Neuronal stem cell (in vitro differentiated cells): Measurements from ENCODE around the gene LPAR6.

Experiments
- DNase-seq: peaks from one replicate; pipeline ENCODE4 v3.0.0-alpha.2; 2013; ENCODE audit warnings: low spot score
- H2AFZ ChIP-seq: one replicate; pipeline ENCODE4 v1.6.1; 2013; ENCODE audit warnings: mild to moderate bottlenecking, low read length, inconsistent platforms
- H2AK5ac ChIP-seq: 2 replicates; pipeline ENCODE4 v1.6.1; 2013; ENCODE audit warnings: low read depth, mild to moderate bottlenecking, inconsistent platforms, low read length, moderate library complexity, mixed read lengths
- H2BK120ac ChIP-seq: 2 replicates; pipeline ENCODE4 v1.6.1; 2013; ENCODE audit warnings: low read depth, mild to moderate bottlenecking, inconsistent platforms, low read length, moderate library complexity, mixed read lengths
- H2BK12ac ChIP-seq: one replicate; pipeline ENCODE4 v1.6.1; 2013; ENCODE audit warnings: low read length, inconsistent platforms
- H2BK15ac ChIP-seq: 2 replicates; pipeline ENCODE4 v1.6.1; 2013; ENCODE audit warnings: mild to moderate bottlenecking, low read length, inconsistent platforms, mixed read lengths
- H2BK5ac ChIP-seq: one replicate; pipeline ENCODE4 v1.6.1; 2013; ENCODE audit warnings: inconsistent platforms, mild to moderate bottlenecking, low read length, moderate library complexity
- H3K14ac ChIP-seq: one replicate; pipeline ENCODE4 v1.6.1; 2013; ENCODE audit warnings: low read length, inconsistent platforms
- H3K18ac ChIP-seq: 2 replicates; pipeline ENCODE4 v1.6.1; 2013; ENCODE audit warnings: low read length, inconsistent platforms
- H3K23ac ChIP-seq: 2 replicates; pipeline ENCODE4 v1.6.1; 2013; ENCODE audit warnings: low read depth, mild to moderate bottlenecking, mixed read lengths, low read length, inconsistent platforms; ENCODE audit not compliant: poor library complexity
- H3K27ac ChIP-seq: replicated peaks from 3 replicates; pipeline ENCODE4 v1.5.1; 2013; ENCODE audit warnings: low read length, inconsistent platforms
- H3K27me3 ChIP-seq, 3 experiments: 2 replicates each; pipeline ENCODE4 v1.6.1; 2013; ENCODE audit warnings: low read length in 3 of 3, mild to moderate bottlenecking in 2 of 3, inconsistent platforms in 1 of 3, low read depth in 1 of 3, mixed read lengths in 1 of 3, moderate library complexity in 1 of 3; ENCODE audit not compliant: control insufficient read depth in 3 of 3, insufficient read depth in 3 of 3
- H3K36me3 ChIP-seq, 2 donors: replicated peaks in 1 of 2; 2 replicates each; pipeline ENCODE4 v1.6.1; 2013; ENCODE audit warnings: low read length in 2 of 2; ENCODE audit not compliant: control insufficient read depth in 2 of 2, insufficient read depth in 2 of 2
- H3K4ac ChIP-seq: 2 replicates; pipeline ENCODE4 v1.6.1; 2013; ENCODE audit warnings: inconsistent platforms, mild to moderate bottlenecking, low read length, moderate library complexity
- H3K4me1 ChIP-seq, 2 donors: 1 replicate in 1 of 2; 2 replicates in 1 of 2; pipeline ENCODE4 v1.6.1; 2013; ENCODE audit warnings: low read length in 2 of 2, low read depth in 1 of 2; ENCODE audit not compliant: control insufficient read depth in 2 of 2, insufficient read depth in 1 of 2
- H3K4me2 ChIP-seq: one replicate; pipeline ENCODE4 v1.6.1; 2013; ENCODE audit warnings: mild to moderate bottlenecking, low read length, inconsistent platforms; ENCODE audit not compliant: insufficient read depth, poor library complexity, severe bottlenecking
- H3K4me3 ChIP-seq, 2 donors: 2 replicates each; pipeline ENCODE4 v1.5.1; 2013; ENCODE audit warnings: low read length in 2 of 2, mild to moderate bottlenecking in 2 of 2, inconsistent platforms in 1 of 2, moderate library complexity in 1 of 2
- H3K79me1 ChIP-seq: one replicate; pipeline ENCODE4 v1.6.1; 2013; ENCODE audit warnings: low read depth, mild to moderate bottlenecking, inconsistent platforms, low read length, moderate library complexity
- H3K9ac ChIP-seq: one replicate; pipeline ENCODE4 v1.6.1; 2013; ENCODE audit warnings: mild to moderate bottlenecking, low read depth, low read length, inconsistent platforms; ENCODE audit not compliant: poor library complexity
- H3K9me3 ChIP-seq, 2 donors: replicated peaks in 1 of 2; 2 replicates each; pipeline versions ENCODE3 to v1.6.1; 2013; ENCODE audit warnings: low read length in 2 of 2, mild to moderate bottlenecking in 2 of 2, inconsistent platforms in 1 of 2, low read depth in 1 of 2, mixed read lengths in 1 of 2, moderate library complexity in 1 of 2; ENCODE audit not compliant: control insufficient read depth in 2 of 2, insufficient read depth in 1 of 2
- H4K8ac ChIP-seq: one replicate; pipeline ENCODE4 v1.6.1; 2013; ENCODE audit warnings: low read depth, mild to moderate bottlenecking, inconsistent platforms, low read length, moderate library complexity
- H4K91ac ChIP-seq: one replicate; pipeline ENCODE4 v1.6.1; 2013; ENCODE audit warnings: low read length, low read depth, mild to moderate bottlenecking, inconsistent platforms; ENCODE audit not compliant: poor library complexity
- WGBS, 2 donors: extraction: QIAGEN DNeasy Blood & Tissue Kit; methylation state at CpG; one replicate each; pipeline ENCODE4 v1.1.7; 2013; ENCODE audit warnings: missing lambda C conversion rate in 2 of 2, mixed read lengths in 1 of 2; ENCODE audit not compliant: insufficient read length in 2 of 2, insufficient replicate concordance in 1 of 2; ENCODE audit errors: extremely low coverage in 2 of 2; 5-methylcytosine and 5-hydroxymethylcytosine counted together

Gene LPAR6

DNA sequence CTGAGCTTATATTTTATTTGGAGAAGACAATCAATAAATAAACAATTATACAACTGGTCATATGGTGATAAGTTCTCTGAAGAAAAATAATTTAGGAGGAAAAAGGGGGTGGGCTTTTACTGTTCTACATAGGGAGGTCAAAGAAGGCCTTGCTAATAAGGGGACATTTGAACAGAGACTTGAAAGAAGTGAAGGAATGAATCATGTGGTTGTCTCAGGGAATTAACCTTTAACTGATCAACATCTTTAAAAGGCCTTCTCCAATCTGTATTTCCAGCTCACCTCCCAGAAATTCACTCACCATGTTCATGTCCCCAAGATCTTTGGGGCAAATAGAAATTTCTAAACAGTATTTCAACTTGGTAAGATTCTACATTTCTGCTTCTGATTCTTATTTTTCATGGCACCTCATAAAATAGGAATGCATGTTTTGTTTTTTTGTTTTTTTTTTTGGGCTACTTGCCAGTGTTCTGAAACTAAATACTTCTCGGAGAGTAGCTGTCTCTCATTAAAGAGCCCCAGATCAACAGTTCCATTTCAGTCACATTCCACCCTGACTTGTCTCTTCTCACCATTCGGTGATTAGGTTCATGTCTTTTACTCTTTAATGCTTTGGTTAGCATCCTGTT lies 19.2 kb upstream of the LPAR6 start:
- H3K27ac ChIP-seq = no peak overlapping the region

DNA sequence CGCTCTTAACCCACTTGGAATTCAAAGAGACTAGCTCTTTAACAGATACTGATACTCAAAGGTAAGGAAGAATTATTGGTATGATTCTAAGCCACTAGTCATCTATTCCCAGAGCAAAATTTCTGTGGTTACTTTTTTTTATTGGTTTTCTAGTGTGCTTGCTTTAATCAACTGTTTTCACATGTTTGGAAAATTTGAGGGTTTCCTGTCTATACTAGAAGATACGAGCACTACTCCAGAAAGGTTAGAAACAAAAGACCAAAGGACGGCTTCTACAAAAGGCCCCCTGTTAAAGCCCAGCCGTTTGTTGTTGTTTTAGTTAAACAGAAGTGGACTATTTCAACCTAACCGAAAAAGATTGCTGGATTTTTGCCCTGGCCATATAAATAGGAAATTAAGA lies 18.5 kb upstream of the LPAR6 start:
- no CpG with 5 or more reads among the region's 5 CpGs for WGBS, 2 donors
- Histone ChIP-seq H3K27ac (no peak overlapping the region), H2BK15ac (no peak overlapping the region)

More for the DNA sequence above, 19.2 kb upstream of the LPAR6 start:
- WGBS, 2 donors = no CpG with 5 or more reads among the region's 2 CpGs
- no peaks in the 10 kb centered on the region for H3K27me3 ChIP-seq
- no peak for DNase-seq
- H4K8ac ChIP-seq = no peak overlapping the region
- no peaks in the 10 kb centered on the region for H3K36me3 ChIP-seq
- H3K14ac ChIP-seq = no peak overlapping the region
- no peak overlapping the region for H3K23ac ChIP-seq
- no peak overlapping the region for H2AFZ ChIP-seq
- no peaks in the 10 kb centered on the region for H3K4me1 ChIP-seq
- H3K4me2 ChIP-seq = no peak overlapping the region
- H3K4me3 ChIP-seq = no peak overlapping the region
- H3K18ac ChIP-seq = no peak overlapping the region
- no peaks in the 10 kb centered on the region for H3K79me1 ChIP-seq
- no peak overlapping the region for H2BK5ac ChIP-seq
- no peak overlapping the region for H3K4ac ChIP-seq
- H2BK15ac ChIP-seq = no peak overlapping the region
- no peak overlapping the region for H2AK5ac ChIP-seq
- no peak overlapping the region for H2BK120ac ChIP-seq
- H3K9me3 ChIP-seq = no peaks in the 10 kb centered on the region
- H3K9ac ChIP-seq = no peak overlapping the region
- H2BK12ac ChIP-seq = no peak overlapping the region
- no peak overlapping the region for H4K91ac ChIP-seq

DNA sequence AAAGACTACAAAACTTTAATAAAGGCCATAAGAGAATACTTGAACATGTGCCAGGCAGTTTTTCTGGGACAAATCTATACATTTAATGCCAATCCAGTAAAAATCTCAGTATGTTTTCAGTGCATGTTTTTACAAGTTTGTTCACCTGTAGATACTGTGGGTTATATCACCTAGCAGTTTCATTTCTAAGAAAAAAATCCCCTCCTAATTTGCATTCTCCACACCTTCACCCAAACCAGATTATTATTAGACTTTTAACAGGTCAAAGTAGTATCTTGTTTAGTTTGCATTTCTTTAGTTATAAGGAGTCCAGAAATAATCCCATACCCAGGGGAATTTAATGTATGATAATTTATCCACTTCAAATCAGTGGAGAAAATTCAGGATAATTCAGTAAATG lies 17.0 kb upstream of the LPAR6 start:
- Histone ChIP-seq H4K8ac (no peak overlapping the region), H2BK12ac (no peak overlapping the region), H2BK15ac (no peak overlapping the region), H3K9me3 (no peaks in the 10 kb centered on the region), H3K4me2 (no peak overlapping the region), H3K27ac (no peak overlapping the region), H2BK5ac (no peak overlapping the region), H2AFZ (no peak overlapping the region), H3K4me1 (no peaks in the 10 kb centered on the region), H3K23ac (no peak overlapping the region), H3K79me1 (no peaks in the 10 kb centered on the region), H3K4ac (no peak overlapping the region), H3K9ac (no peak overlapping the region), H3K18ac (no peak overlapping the region), H3K27me3 (no peaks in the 10 kb centered on the region), H2BK120ac (no peak overlapping the region), H4K91ac (no peak overlapping the region), H2AK5ac (no peak overlapping the region), H3K36me3 (peaks cover 0 to 4% of the 10 kb centered on the region in 2 donors), H3K14ac (no peak overlapping the region), H3K4me3 (no peak overlapping the region)
- DNase-seq = no peak

More for the DNA sequence above, 18.5 kb upstream of the LPAR6 start:
- peaks cover 0 to 4% of the 10 kb centered on the region in 2 donors for H3K36me3 ChIP-seq
- H3K9me3 ChIP-seq = no peaks in the 10 kb centered on the region
- no peak overlapping the region for H3K9ac ChIP-seq
- H2AK5ac ChIP-seq = no peak overlapping the region
- no peak overlapping the region for H3K4me3 ChIP-seq
- no peak overlapping the region for H2BK120ac ChIP-seq
- no peak overlapping the region for H4K8ac ChIP-seq
- H3K18ac ChIP-seq = no peak overlapping the region
- no peak overlapping the region for H3K4ac ChIP-seq
- no peak overlapping the region for H2BK12ac ChIP-seq
- H2AFZ ChIP-seq = no peak overlapping the region
- no peaks in the 10 kb centered on the region for H3K79me1 ChIP-seq
- H2BK5ac ChIP-seq = no peak overlapping the region
- no peak overlapping the region for H3K23ac ChIP-seq
- H4K91ac ChIP-seq = no peak overlapping the region
- DNase-seq = no peak
- H3K4me2 ChIP-seq = no peak overlapping the region
- no peaks in the 10 kb centered on the region for H3K27me3 ChIP-seq
- no peaks in the 10 kb centered on the region for H3K4me1 ChIP-seq
- H3K14ac ChIP-seq = no peak overlapping the region

DNA sequence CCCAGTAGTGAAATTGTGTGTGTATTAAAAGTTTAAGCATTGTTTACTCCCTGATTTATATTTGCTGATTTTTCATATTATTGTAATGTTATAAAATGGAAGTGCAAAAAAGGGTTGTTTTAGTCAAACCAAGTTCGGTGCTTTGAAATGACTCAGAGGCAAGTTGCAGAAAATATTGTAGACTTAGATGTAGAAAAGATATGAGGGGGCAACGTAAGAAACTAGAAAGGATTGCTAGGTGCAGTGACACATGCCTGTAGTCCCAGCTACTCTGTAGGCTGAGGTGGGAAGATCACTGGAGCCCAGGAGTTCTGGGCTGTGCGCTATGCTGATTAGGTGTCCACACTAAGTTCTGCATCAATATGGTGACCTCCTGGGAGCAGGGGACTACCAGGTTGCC lies 16.1 kb upstream of the LPAR6 start:
- no CpG with 5 or more reads among the region's 3 CpGs for WGBS, 2 donors
- H3K4me3 ChIP-seq = no peak overlapping the region
- H2BK15ac ChIP-seq = no peak overlapping the region
- H4K91ac ChIP-seq = no peak overlapping the region
- no peak overlapping the region for H2AFZ ChIP-seq
- H4K8ac ChIP-seq = no peak overlapping the region
- no peak overlapping the region for H3K4ac ChIP-seq
- no peak overlapping the region for H2AK5ac ChIP-seq
- H2BK12ac ChIP-seq = no peak overlapping the region
- no peaks in the 10 kb centered on the region for H3K4me1 ChIP-seq
- H2BK5ac ChIP-seq = no peak overlapping the region
- H3K79me1 ChIP-seq = no peaks in the 10 kb centered on the region
- H3K9me3 ChIP-seq = no peaks in the 10 kb centered on the region
- H3K4me2 ChIP-seq = no peak overlapping the region
- DNase-seq = no peak
- H3K18ac ChIP-seq = no peak overlapping the region
- no peak overlapping the region for H3K23ac ChIP-seq
- no peak overlapping the region for H2BK120ac ChIP-seq
- no peak overlapping the region for H3K27ac ChIP-seq
- H3K27me3 ChIP-seq = no peaks in the 10 kb centered on the region
- peak overlapping the region; percentile 38 for H3K14ac ChIP-seq
- H3K9ac ChIP-seq = no peak overlapping the region
- H3K36me3 ChIP-seq = peaks cover 0 to 4% of the 10 kb centered on the region in 2 donors
